Peyer's patch (tissue), 4 donors: ENCODE data around the gene TMPRSS13. TPM values are rescaled to one million over a fixed set of nuclear protein-coding genes. Genes with fewer than 3 reads are reported as not detected.
A peak's percentile ranks its signal among the peaks of the same experiment; 100 is the strongest.

Source experiments
- DNase-seq, 3 donors: peaks; one replicate each; pipeline ENCODE4 v3.0.0-alpha.2; 2017 to 2019
- H3K27ac ChIP-seq, 4 donors: fragments of 200-600 bp; sonication (generic); one replicate each; pipeline ENCODE4 v1.5.1; 2016 to 2019
- H3K27me3 ChIP-seq, 2 donors: fragments of 200-600 bp; sonication (generic); one replicate each; pipeline ENCODE4 v1.5.1; 2019
- H3K36me3 ChIP-seq, 3 donors: fragments of 200-600 bp; sonication (generic); one replicate each; pipeline ENCODE4 v1.5.1; 2016 to 2019
- H3K4me1 ChIP-seq, 4 donors: fragments of 200-600 bp; sonication (generic); one replicate each; pipeline ENCODE4 v1.5.1; 2016 to 2019
- H3K4me3 ChIP-seq, 4 donors: fragments of 200-600 bp; sonication (generic); 1 replicate in 3 of 4; 2 replicates in 1 of 4; pipeline ENCODE4 v1.5.1; 2016 to 2019; ENCODE audit warnings: mild to moderate bottlenecking in 1 of 4
- H3K9me3 ChIP-seq, 4 donors: fragments of 200-600 bp; sonication (generic); one replicate each; pipeline ENCODE4 v1.5.1; 2016 to 2019; ENCODE audit warnings: mild to moderate bottlenecking in 1 of 4
- CTCF ChIP-seq, 6 experiments: fragments of 450-650 bp in 4 of 6; fragments of 200-600 bp in 2 of 6; sonication (generic) in 1 of 6; IDR thresholded peaks; one replicate each; pipeline ENCODE4 v1.5.1; 2017 to 2019; ENCODE audit warnings: antibody characterized with exemption in 6 of 6, mild to moderate bottlenecking in 3 of 6, moderate library complexity in 1 of 6
- POLR2A ChIP-seq, 2 donors: fragments of 450-650 bp; IDR thresholded peaks; one replicate each; pipeline ENCODE4 v1.5.1; 2017; ENCODE audit warnings: antibody characterized with exemption in 2 of 2, mild to moderate bottlenecking in 2 of 2, moderate library complexity in 2 of 2
- total RNA-seq, 4 donors: library from RNA; depleted of rRNA; stranded (reverse); fragments of >200 nt; gene quantifications; one replicate each; pipeline ENCODE4 v1.1.0, GENCODE V29; 2016

Gene TMPRSS13
- total RNA-seq, 4 donors from 2014 or later: not detected

- TF ChIP-seq POLR2A (IDR thresholded peaks at IDR 0.05) (no peak), CTCF (IDR thresholded peaks at IDR 0.05) (no peak)
- peak in 1 of 3 donors; percentile 28 for DNase-seq
Measured at GRCh38 chr11:117882311-117882905, 46.8 kb downstream of the TMPRSS13 start.

GRCh38 chr11:117881217-117881616, 48.0 kb downstream of the TMPRSS13 start:
- peak in 1 of 3 donors; percentile 9 for DNase-seq
- H3K27ac ChIP-seq: no peak overlapping the region
- no peaks in the 10 kb centered on the region for H3K36me3 ChIP-seq
- TF ChIP-seq CTCF (IDR thresholded peaks at IDR 0.05) (no peak), POLR2A (IDR thresholded peaks at IDR 0.05) (no peak)
- no peak overlapping the region for H3K4me3 ChIP-seq
- H3K9me3 ChIP-seq: no peaks in the 10 kb centered on the region
- H3K27me3 ChIP-seq: peaks cover 0 to 5% of the 10 kb centered on the region in 2 donors
- peaks cover 0 to 7% (median under 1%) of the 10 kb centered on the region in 4 donors for H3K4me1 ChIP-seq

More at GRCh38 chr11:117882311-117882905, 46.8 kb downstream of the TMPRSS13 start:
- Histone ChIP-seq H3K27ac (peak overlapping the region in 1 of 4 donors; percentile 80), H3K4me1 (no peaks in the 10 kb centered on the region), H3K4me3 (no peak overlapping the region), H3K9me3 (no peaks in the 10 kb centered on the region), H3K27me3 (no peaks in the 10 kb centered on the region), H3K36me3 (no peaks in the 10 kb centered on the region)

- TF ChIP-seq CTCF (IDR thresholded peaks at IDR 0.05) (no peak), POLR2A (IDR thresholded peaks at IDR 0.05) (no peak)
- DNase-seq: peak in 1 of 3 donors; percentile 17
- H3K9me3 ChIP-seq: no peaks in the 10 kb centered on the region
Measured at GRCh38 chr11:117879516-117880480, 49.4 kb downstream of the TMPRSS13 start.

GRCh38 chr11:117878939-117879475, 50.2 kb downstream of the TMPRSS13 start:
- H3K4me1 ChIP-seq: peaks cover 0 to 17% (median 5%) of the 10 kb centered on the region in 4 donors
- DNase-seq: no peak
- peaks cover 0 to 7% of the 10 kb centered on the region in 2 donors for H3K27me3 ChIP-seq

More at GRCh38 chr11:117879516-117880480, 49.4 kb downstream of the TMPRSS13 start:
- H3K27ac ChIP-seq: no peak overlapping the region
- no peaks in the 10 kb centered on the region for H3K36me3 ChIP-seq
- peaks cover 0 to 17% (median 5%) of the 10 kb centered on the region in 4 donors for H3K4me1 ChIP-seq
- peaks cover 0 to 7% of the 10 kb centered on the region in 2 donors for H3K27me3 ChIP-seq
- no peak overlapping the region for H3K4me3 ChIP-seq

More at GRCh38 chr11:117878939-117879475, 50.2 kb downstream of the TMPRSS13 start:
- Histone ChIP-seq H3K9me3 (no peaks in the 10 kb centered on the region), H3K36me3 (no peaks in the 10 kb centered on the region), H3K27ac (no peak overlapping the region), H3K4me3 (no peak overlapping the region)
- TF ChIP-seq POLR2A (IDR thresholded peaks at IDR 0.05) (no peak), CTCF (IDR thresholded peaks at IDR 0.05) (no peak)
